ENCODE measurements around the gene DSEL. TPM values are rescaled to one million over a fixed set of nuclear protein-coding genes. Genes with fewer than 3 reads are reported as not detected.

The DSEL gene
- total and polyA plus RNA-seq, 2 of the 8 experiments (the other 6 are each of a cell fraction or from before 2014, with no cell fraction given) = 3.0 to 22.8 TPM

DNA sequence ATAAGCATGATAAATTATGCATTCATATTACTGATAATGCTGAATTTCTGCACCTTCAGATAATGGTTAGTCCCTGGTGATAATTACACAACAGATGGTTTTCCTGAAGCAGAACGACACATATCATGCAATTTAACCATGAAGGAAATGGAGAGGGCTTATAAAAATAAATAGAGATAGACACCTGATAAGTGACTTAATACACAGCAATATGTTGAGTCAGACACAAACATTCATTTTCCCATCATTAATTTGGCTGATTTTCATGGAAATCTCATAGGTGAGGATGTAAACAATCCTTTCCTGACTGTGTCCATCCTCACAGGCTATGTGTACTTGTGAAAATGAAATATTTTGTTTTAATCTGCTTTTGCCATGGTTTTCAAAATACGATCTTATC lies 36.9 kb upstream of the DSEL start:
- no peak for FAIRE-seq

More for the DNA sequence above, 36.9 kb upstream of the DSEL start:
- no peaks in the 10 kb centered on the region for H3K79me2 ChIP-seq (ENCODE audit: control insufficient read depth in 1 of 2, insufficient read depth in 2 of 2, low read length in 2 of 2)
- H3K23ac ChIP-seq (ENCODE audit: insufficient read length) = no peak overlapping the region
- no peak overlapping the region for H2BK12ac ChIP-seq (ENCODE audit: low read depth, low read length)
- TF ChIP-seq, protein P1, sequence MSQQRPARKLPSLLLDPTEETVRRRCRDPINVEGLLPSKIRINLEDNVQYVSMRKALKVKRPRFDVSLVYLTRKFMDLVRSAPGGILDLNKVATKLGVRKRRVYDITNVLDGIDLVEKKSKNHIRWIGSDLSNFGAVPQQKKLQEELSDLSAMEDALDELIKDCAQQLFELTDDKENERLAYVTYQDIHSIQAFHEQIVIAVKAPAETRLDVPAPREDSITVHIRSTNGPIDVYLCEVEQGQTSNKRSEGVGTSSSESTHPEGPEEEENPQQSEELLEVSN (IDR thresholded peaks at IDR 0.05) = no peak
- TF ChIP-seq SP4 (IDR thresholded peaks at IDR 0.05; ENCODE audit: low read length) (no peak), POLR2AphosphoS5 (IDR thresholded peaks at IDR 0.05; ENCODE audit: low read depth, low read length) (no peak), KDM5A (IDR thresholded peaks at IDR 0.05; ENCODE audit: low read length) (no peak)
- H3K23me2 ChIP-seq (ENCODE audit: low read depth, low read length) = no peaks in the 10 kb centered on the region
- H3K4me2 ChIP-seq (ENCODE audit: insufficient read depth in 1 of 2, low read depth in 2 of 2, low read length in 2 of 2) = no peak overlapping the region
- ChIA-PET POLR2A (ENCODE audit: partially characterized antibody) (no interaction called here), CTCF (ENCODE audit: partially characterized antibody) (interaction anchor here (1.0 kb wide), 1 partner anchor 27 kb away, joined by 3 read pairs; no protein-coding TSS in a partner anchor)
- no peaks in the 10 kb centered on the region for H3K36me3 ChIP-seq (ENCODE audit: control insufficient read depth in 2 of 4, insufficient read depth in 4 of 4, low read length in 3 of 4)
- no peak overlapping the region for H3K14ac ChIP-seq (ENCODE audit: insufficient read length)
- H3K9me3 ChIP-seq (ENCODE audit: insufficient read depth in 2 of 2, low read depth in 1 of 2, low read length in 1 of 2) = no peaks in the 10 kb centered on the region
- H3K9ac ChIP-seq (replicated peaks in 1 of 4; ENCODE audit: extremely low read depth in 1 of 4, low read depth in 3 of 4, low read length in 3 of 4) = no peak overlapping the region
- no peak overlapping the region for H2AFZ ChIP-seq (ENCODE audit: low read length)
- WGBS, 2 experiments (ENCODE audit: extremely low coverage in 1 of 2, insufficient coverage in 1 of 2, insufficient read length in 1 of 2, insufficient replicate concordance in 2 of 2, low coverage in 1 of 2, low lambda C conversion rate in 2 of 2, missing lambda C conversion rate in 1 of 2) = 87% methylated on average over 2 of the region's 2 CpGs; no CpG with 5 or more reads in 1 of the 2 experiments
- H2BK120ac ChIP-seq (replicated peaks; ENCODE audit: low read depth, low read length) = no peak overlapping the region
- H4K91ac ChIP-seq (replicated peaks; ENCODE audit: insufficient read length, low read length) = no peak overlapping the region
- H3K4ac ChIP-seq (replicated peaks; ENCODE audit: insufficient read length, low read depth, low read length) = no peak overlapping the region
- H3K4me3 ChIP-seq (ENCODE audit: extremely low read depth in 1 of 4, insufficient read depth in 2 of 4, low read depth in 3 of 4, low read length in 4 of 4) = no peak overlapping the region
- no peak for DNase-seq (ENCODE audit: low read depth in 1 of 2, low spot score in 2 of 2)
- H3K4me1 ChIP-seq (replicated peaks in 1 of 4; ENCODE audit: control insufficient read depth in 3 of 4, insufficient read depth in 4 of 4, low read length in 3 of 4) = peaks cover 0 to 2% (median 0%) of the 10 kb centered on the region in 4 experiments; a peak in 1 of 7 replicates
- H3K27ac ChIP-seq (ENCODE audit: low read depth, low read length) = no peak overlapping the region
- no peaks in the 10 kb centered on the region for H3K79me1 ChIP-seq (ENCODE audit: low read depth, low read length)
- H4K5ac ChIP-seq (ENCODE audit: insufficient read length, low read depth, low read length) = no peak overlapping the region
- no peak overlapping the region for H3K18ac ChIP-seq (ENCODE audit: extremely low read depth, low read length)
- H4K20me1 ChIP-seq (replicated peaks in 1 of 2; ENCODE audit: control insufficient read depth in 1 of 2, insufficient read depth in 2 of 2, low read length in 2 of 2) = no peaks in the 10 kb centered on the region
- H2BK20ac ChIP-seq (ENCODE audit: low read length) = no peak overlapping the region
- H2BK15ac ChIP-seq (ENCODE audit: low read length) = no peak overlapping the region
- H4K8ac ChIP-seq (ENCODE audit: extremely low read depth, insufficient read depth, low read length) = no peak overlapping the region
- H3K27me3 ChIP-seq (replicated peaks in 1 of 4; ENCODE audit: control insufficient read depth in 3 of 4, extremely low read depth in 1 of 4, insufficient read depth in 3 of 4, low read length in 3 of 4) = no peaks in the 10 kb centered on the region
- no peak overlapping the region for H2AK5ac ChIP-seq (ENCODE audit: low read depth, low read length)
- H3K56ac ChIP-seq (replicated peaks; ENCODE audit: insufficient read length, low read depth, low read length) = no peak overlapping the region
- H2BK5ac ChIP-seq (ENCODE audit: low read depth, low read length) = no peak overlapping the region

All from H1 (cell line).